Right kidney (tissue), 1 donor: ENCODE measurements around the gene NTF4.
A peak's percentile ranks its signal among the peaks of the same experiment; 100 is the strongest.

Experiments used
- DNase-seq: peaks from one replicate; pipeline ENCODE4 v3.0.0-alpha.2; 2016

Gene NTF4

DNA sequence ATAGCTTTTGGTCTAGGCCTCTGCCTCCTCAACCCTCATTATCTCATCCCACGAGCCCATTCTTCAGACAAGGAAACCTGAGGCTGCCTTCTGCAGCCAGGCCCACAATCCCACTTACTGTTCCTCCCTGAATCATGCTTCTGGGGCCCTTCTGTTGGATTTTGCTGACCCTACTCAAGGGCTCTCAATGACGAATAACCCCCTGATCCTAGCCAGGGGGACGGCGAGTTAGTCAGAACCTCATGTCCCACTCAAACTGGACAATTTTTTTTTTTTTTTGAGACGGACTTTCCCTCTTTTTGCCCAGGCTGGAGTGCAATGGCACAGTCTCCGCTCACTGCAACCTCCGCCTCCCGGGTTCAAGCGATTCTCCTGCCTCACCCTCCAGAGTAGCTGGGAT lies 42.5 kb downstream of the NTF4 start:
- no peak for DNase-seq

DNA sequence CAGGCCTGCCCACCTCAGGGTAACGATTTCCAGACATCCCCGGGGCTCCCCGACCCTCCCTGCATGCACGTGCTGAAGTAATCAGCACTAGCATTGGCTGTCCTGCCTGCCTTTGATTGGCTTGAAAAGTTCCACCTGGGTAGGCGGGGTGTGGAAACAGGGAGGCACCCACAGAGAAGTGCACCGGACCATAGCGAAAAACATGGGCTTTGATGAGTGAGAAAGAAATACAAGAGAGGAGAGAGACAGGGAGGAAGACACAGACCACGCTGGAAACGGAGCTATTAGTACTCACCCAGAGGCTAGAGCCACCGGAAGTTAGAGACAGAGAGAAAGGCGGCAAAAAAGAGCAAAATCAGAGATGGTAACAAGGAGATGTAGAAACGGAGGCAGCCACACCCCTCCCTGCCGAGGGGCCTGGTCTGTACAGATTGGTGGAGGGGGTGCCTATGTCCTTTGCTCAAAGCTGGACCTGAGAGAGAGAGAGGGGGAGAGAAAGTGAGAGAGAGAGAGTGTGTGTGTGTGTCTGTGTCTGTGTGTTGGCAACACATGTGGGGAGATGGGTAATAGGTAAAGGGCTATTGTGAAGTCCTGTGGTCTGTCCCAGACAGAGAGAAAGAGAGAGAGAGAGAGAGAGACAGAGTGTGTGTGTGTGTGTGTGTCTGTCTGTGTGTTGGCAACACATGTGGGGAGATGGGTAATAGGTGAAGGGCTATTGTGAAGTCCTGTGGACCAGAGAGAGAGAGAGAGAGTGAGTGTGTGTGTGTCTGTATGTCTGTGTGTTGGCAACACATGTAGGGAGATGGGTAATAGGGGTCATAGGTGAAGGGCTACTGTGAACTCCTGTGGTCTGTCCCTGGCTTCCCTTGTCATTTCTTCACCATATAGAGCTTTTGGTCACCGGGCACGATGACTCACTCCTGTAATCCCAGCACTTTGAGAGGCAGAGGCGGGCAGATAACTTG lies 43.4 kb downstream of the NTF4 start:
- peak; percentile 30 for DNase-seq

DNA sequence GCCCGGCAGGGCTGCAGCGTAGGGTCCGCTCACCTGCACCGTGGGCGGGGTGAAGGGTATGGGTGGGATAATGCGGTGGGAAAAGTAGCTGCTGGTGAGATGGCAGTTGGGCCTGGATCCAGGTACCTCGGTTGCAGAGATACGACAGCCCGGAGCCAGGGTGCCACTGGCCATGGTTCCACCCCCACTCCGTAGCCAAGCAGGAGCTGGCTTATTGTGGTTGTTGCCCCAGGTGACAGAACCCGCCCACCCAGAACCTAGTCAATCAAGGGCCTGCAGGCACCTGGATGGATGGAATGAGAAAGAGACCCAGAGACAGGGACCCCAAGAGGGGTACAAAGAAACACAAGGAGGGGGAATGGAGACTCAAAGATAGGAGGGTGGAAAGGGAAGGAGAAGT lies 44.3 kb downstream of the NTF4 start:
- DNase-seq = no peak

DNA sequence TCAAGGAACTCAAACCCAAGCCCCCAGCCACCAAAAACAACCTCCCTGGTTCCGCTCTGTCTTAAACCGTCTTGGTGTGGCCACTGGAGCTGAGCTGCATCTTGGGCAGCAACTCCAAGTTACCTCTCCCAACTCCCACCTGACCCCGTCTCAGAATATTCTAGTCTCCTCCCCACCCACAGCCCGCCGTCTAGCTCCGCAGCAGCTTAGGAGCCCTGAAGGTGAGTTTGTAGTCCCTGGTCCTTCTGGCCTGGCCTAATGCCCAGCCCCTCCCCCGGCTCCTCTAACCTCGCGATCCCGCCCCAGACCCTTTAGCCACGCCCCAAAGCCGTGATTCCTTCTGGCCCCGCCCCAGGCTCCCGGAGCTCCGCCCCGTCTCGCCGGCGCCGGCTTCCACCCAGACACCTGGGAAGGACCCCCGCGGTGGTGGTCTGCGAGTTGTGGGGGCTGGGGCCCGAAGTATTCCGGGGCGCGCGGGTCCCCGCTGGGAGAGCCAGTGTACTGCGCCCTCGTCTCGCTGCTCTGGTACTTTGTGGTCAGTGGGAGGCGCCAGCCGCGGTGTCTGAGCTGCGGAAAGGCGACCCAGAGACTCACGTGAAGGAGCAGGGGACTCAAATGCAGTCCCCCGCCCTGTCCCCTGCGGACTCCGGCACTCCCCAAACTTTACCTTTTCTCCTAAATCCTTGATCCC lies 45.2 kb downstream of the NTF4 start:
- DNase-seq = peak; percentile 57

GRCh38 chr19:49018388-49019241 lies 46.0 kb downstream of the NTF4 start:
- peak; percentile 46 for DNase-seq

GRCh38 chr19:49017666-49018351 lies 46.8 kb downstream of the NTF4 start:
- DNase-seq = peak; percentile 73

- DNase-seq = no peak
Measured at GRCh38 chr19:49017041-49017665, 47.5 kb downstream of the NTF4 start, which contains the start of gene LHB. Gene LHB, minus strand, starts transcription at chr19:49017091. Its CDS starts 10 bp downstream, at chr19:49017081.

DNA sequence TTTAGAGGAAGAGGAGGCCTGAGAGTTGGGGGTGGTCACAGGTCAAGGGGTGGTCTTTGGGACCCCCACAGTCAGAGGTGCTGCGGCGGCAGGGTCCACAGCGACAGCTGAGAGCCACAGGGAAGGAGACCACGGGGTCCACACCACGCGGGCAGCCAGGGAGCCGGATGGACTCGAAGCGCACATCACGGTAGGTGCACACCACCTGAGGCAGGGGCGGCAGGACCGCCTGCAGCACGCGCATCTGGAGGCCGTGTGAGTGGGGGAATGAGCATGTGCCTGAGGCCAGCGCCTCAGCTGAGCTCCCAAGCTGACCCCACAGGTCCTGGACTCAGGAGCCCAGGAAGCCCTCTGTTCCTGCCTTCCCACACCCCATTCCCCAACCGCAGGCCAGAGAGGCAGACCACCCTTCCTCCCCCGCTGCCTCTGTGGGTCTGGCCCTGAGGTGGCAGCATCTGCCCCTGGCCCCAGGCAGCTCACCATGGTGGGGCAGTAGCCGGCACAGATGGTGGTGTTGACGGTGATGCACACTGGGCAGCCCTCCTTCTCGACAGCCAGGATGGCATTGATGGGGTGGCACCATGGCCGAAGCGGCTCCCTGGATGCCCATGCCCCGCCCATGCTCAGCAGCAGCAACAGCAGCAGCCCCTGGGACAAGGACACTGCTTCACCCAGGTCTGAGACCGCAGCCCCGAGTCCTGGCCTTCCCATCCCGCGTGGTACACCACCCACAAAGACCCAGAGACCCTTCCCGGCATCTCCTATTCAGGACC lies 48.4 kb downstream of the NTF4 start:
- no peak for DNase-seq

DNA sequence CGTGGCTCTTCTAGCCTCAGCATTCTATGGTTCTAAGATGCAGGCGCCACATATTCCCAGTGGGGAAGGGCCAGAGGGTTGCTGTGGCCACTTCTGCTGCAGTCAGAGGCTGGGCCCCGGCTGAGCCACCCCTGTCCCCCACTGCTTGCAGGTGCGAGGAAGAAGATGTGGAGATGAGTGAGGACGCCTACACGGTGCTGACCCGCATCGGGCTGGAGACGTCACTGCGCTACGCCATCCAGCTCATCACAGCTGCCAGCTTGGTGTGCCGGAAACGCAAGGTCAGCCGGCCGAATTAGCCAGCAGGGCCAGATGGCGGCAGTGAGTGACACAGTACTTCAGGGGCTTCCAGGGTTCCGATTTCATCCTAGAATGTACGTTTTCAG lies 49.8 kb downstream of the NTF4 start:
- no peak for DNase-seq

DNA sequence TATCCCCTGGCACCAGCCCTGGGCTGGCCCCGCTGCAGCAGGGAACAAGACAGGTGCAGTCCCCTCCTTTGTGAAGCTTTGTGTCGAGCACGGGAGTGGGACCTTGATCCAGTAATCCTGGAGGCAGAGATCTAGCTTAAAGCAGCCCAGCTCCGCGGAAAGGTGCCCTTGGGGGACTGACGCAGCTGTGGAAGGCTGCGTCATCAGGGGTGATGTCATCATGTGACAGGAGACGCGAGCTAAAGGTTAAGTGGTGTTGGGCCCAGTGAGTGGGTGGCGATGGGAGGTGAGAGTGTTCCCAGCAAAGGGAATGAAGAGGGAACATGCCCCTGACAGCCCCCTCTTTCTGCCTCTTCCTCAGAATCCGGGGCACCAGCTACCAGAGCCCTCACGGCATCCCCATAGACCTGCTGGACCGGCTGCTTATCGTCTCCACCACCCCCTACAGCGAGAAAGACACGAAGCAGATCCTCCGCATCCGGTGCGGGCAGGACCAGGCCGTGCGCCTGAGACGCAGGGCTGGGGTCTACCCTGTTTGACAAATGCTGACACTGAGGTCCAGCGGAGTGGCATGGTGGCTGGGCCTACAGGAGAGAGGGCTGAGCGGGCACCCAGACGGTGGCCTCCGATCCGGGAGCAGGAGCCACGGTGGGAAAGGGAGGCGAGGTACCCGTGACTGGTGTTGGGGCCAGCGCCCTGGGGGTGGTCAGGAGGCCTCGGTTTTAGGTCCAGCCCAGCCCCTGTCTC lies 50.3 kb downstream of the NTF4 start:
- no peak for DNase-seq

DNA sequence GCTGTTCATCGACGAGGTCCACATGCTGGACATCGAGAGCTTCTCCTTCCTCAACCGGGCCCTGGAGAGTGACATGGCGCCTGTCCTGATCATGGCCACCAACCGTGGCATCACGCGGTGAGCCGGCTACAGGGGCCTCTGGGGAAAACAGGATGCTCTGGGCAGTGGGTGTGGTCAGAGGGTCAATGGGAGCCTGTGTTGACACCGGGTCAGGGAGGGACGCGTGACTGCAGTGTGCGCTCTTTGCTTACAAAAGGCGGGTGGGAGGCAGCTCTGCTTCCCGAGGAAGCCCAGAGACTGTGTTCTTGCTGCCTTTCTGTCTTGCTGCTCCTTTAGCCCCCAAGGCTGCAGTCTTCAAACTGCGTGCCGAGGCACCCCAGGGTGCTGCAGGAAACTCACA lies 53.4 kb downstream of the NTF4 start:
- DNase-seq = no peak
